Measurements from ENCODE around the gene CACNA1C. TPM values are rescaled to one million over a fixed set of nuclear protein-coding genes. Genes with fewer than 3 reads are reported as not detected.

CACNA1C gene
- total RNA-seq, 4 donors from 2014 or later: 9.7 to 42.1 (median 18.1) TPM

DNA sequence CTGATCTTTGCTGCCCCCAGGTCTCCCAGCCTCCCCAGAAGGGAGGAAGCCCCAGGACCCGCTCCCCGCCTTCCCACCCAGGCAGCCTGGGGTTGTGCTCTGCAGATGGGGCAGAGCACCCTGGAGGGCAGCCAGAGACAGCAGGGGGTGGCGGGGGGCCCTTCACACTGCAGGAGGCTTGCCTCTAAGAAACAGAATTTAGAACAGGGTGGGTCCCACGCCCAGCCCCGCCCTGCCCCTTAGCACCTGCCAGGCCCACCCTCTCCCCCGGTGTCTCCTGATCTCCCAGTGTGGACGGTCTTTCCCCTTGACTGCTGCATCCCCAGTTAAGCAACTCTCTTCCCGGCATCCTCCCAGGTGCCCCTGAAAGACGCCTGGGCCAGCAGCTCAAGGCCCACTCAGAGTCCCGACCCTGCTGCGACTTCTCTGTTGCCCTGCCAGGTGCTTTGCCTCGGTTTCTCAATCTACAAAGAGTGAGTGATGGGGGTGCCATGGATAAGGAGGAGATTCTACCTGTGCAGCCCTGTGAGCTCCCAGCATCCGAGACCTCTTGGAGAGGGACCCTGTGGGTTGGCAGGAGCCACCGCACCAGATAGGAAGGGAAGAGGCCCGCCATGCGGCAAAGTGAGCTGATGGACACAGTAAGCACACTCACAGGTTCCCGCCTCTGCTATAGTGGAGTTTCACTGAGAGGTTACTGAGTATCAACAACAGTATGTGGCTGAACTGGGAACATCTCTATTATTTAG lies 414.8 kb downstream of the CACNA1C start:
- peak in 1 of 3 donors; percentile 32 for DNase-seq
- H3K4me3 ChIP-seq: no peak overlapping the region
- no peak for TF ChIP-seq POLR2A (IDR thresholded peaks at IDR 0.05)
- TF ChIP-seq, protein P1, sequence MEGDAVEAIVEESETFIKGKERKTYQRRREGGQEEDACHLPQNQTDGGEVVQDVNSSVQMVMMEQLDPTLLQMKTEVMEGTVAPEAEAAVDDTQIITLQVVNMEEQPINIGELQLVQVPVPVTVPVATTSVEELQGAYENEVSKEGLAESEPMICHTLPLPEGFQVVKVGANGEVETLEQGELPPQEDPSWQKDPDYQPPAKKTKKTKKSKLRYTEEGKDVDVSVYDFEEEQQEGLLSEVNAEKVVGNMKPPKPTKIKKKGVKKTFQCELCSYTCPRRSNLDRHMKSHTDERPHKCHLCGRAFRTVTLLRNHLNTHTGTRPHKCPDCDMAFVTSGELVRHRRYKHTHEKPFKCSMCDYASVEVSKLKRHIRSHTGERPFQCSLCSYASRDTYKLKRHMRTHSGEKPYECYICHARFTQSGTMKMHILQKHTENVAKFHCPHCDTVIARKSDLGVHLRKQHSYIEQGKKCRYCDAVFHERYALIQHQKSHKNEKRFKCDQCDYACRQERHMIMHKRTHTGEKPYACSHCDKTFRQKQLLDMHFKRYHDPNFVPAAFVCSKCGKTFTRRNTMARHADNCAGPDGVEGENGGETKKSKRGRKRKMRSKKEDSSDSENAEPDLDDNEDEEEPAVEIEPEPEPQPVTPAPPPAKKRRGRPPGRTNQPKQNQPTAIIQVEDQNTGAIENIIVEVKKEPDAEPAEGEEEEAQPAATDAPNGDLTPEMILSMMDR (IDR thresholded peaks at IDR 0.05): no peak
- H3K36me3 ChIP-seq: no peaks in the 10 kb centered on the region
- no peak overlapping the region for H3K27ac ChIP-seq
- no peaks in the 10 kb centered on the region for H3K4me1 ChIP-seq
- H3K27me3 ChIP-seq: no peaks in the 10 kb centered on the region
- no peaks in the 10 kb centered on the region for H3K9me3 ChIP-seq

GRCh38 chr12:2475984-2476383 lies 423.2 kb downstream of the CACNA1C start:
- TF ChIP-seq, protein P1 (IDR thresholded peaks at IDR 0.05): no peak
- TF ChIP-seq POLR2A (IDR thresholded peaks at IDR 0.05): no peak
- Histone ChIP-seq H3K27ac (no peak overlapping the region), H3K27me3 (no peaks in the 10 kb centered on the region)

GRCh38 chr12:2477009-2477766 lies 424.4 kb downstream of the CACNA1C start:
- Histone ChIP-seq H3K27ac (no peak overlapping the region), H3K27me3 (no peaks in the 10 kb centered on the region), H3K36me3 (no peaks in the 10 kb centered on the region), H3K4me3 (no peak overlapping the region), H3K9me3 (no peaks in the 10 kb centered on the region), H3K4me1 (no peaks in the 10 kb centered on the region)
- DNase-seq: no peak
- TF ChIP-seq, protein P1 (IDR thresholded peaks at IDR 0.05): no peak

More at GRCh38 chr12:2475984-2476383, 423.2 kb downstream of the CACNA1C start:
- H3K4me1 ChIP-seq: no peaks in the 10 kb centered on the region
- no peak for DNase-seq
- H3K4me3 ChIP-seq: no peak overlapping the region
- H3K9me3 ChIP-seq: no peaks in the 10 kb centered on the region
- no peaks in the 10 kb centered on the region for H3K36me3 ChIP-seq

DNA sequence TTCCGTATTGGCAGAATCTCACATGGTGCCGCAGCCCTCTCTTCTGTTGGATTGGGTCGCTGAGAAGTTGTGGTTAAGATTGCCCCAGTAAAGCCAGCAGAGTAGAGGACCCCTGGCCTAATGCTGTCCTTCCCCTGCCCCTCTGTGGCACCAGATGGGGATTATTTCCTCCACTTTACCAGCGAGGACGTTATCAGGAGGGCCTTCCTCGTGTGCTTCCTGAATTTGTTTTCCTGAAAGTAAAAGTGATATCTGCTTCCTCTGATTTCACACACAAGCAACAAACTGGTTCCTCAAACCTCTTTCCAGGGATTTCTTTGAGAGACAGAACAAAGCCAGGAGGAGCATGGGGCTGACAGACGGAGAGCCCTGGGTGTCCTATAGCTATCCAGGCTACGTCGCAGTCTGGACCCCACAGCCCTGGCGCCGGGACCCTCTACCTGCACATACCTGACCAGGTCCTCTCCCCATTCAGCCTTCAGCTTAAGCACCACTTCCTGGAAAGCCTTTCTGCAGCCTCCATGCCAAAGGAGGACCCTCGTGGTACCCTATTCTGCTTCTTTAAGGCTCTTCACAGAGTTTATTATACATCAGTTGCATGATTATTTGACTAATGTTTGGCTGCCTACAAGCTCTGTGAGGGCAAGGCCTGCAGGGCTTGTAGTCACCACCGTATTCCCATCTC lies 427.2 kb downstream of the CACNA1C start:
- DNase-seq: no peak
- TF ChIP-seq POLR2A (IDR thresholded peaks at IDR 0.05): no peak
- TF ChIP-seq, protein P1 (IDR thresholded peaks at IDR 0.05): no peak
- Histone ChIP-seq H3K9me3 (no peaks in the 10 kb centered on the region), H3K4me3 (no peak overlapping the region), H3K27me3 (no peaks in the 10 kb centered on the region), H3K4me1 (no peaks in the 10 kb centered on the region), H3K27ac (no peak overlapping the region), H3K36me3 (no peaks in the 10 kb centered on the region)

- no peaks in the 10 kb centered on the region for H3K36me3 ChIP-seq
- DNase-seq: no peak
- H3K4me3 ChIP-seq: no peak overlapping the region
- H3K4me1 ChIP-seq: no peaks in the 10 kb centered on the region
- TF ChIP-seq, protein P1 (IDR thresholded peaks at IDR 0.05): no peak
- no peak for TF ChIP-seq POLR2A (IDR thresholded peaks at IDR 0.05)
- H3K27ac ChIP-seq: no peak overlapping the region
- no peaks in the 10 kb centered on the region for H3K9me3 ChIP-seq
- H3K27me3 ChIP-seq: no peaks in the 10 kb centered on the region
Observed at GRCh38 chr12:2481346-2481745, 428.6 kb downstream of the CACNA1C start.
